Measurements from ENCODE around the gene CIRBP. TPM values are rescaled to one million over a fixed set of nuclear protein-coding genes. Genes with fewer than 3 reads are reported as not detected.

Gene CIRBP
- total RNA-seq, 1 experiment from 2014 or later: 331 TPM

DNA sequence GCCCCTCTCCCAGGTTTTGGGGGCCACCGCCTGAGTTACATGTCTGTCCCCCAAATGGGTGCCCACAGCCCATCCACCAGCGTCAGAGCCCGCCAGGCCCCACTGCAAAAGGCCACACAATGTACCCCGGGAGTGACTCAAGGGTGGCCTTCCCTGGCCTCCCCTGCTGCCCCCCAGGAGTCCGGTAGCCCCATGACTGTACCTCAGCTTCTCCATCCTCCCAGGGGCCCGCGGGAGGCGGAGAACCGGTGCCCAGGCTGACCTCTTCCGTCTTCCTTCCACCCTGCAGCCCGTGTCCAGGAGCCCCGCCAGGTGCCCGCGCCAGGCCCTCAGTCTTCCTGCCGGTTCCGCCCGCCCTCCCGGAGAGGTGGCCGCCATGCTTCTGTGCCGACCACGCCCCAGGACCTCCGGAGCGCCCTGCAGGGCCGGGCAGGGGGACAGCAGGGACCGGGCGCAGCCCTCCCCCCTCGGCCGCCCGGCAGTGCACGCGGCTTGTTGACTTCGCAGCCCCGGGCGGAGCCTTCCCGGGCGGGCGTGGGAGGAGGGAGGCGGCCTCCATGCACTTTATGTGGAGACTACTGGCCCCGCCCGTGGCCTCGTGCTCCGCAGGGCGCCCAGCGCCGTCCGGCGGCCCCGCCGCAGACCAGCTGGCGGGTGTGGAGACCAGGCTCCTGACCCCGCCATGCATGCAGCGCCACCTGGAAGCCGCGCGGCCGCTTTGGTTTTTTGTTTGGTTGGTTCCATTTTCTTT lies 41.7 kb upstream of the CIRBP start:
- POLR2A ChIA-PET: interaction anchor here (0.5 to 0.6 kb wide), 2 partner anchors 19 to 72 kb away, joined by 3 to 5 read pairs; no protein-coding TSS in a partner anchor
- no peaks in the 10 kb centered on the region for H3K9me3 Mint-ChIP-seq (ENCODE audit: unreplicated experiment)
- H3K27me3 Mint-ChIP-seq (ENCODE audit: insufficient read depth, unreplicated experiment): no peaks in the 10 kb centered on the region
- H3K36me3 Mint-ChIP-seq (ENCODE audit: insufficient read depth, unreplicated experiment): peaks cover 24% of the 10 kb centered on the region
- intact Hi-C loops (cut with micrococcal nuclease; ENCODE audit: unreplicated experiment): no loop called here
- no peak overlapping the region for H3K27ac Mint-ChIP-seq (ENCODE audit: unreplicated experiment)
- TF ChIP-seq, protein P1, sequence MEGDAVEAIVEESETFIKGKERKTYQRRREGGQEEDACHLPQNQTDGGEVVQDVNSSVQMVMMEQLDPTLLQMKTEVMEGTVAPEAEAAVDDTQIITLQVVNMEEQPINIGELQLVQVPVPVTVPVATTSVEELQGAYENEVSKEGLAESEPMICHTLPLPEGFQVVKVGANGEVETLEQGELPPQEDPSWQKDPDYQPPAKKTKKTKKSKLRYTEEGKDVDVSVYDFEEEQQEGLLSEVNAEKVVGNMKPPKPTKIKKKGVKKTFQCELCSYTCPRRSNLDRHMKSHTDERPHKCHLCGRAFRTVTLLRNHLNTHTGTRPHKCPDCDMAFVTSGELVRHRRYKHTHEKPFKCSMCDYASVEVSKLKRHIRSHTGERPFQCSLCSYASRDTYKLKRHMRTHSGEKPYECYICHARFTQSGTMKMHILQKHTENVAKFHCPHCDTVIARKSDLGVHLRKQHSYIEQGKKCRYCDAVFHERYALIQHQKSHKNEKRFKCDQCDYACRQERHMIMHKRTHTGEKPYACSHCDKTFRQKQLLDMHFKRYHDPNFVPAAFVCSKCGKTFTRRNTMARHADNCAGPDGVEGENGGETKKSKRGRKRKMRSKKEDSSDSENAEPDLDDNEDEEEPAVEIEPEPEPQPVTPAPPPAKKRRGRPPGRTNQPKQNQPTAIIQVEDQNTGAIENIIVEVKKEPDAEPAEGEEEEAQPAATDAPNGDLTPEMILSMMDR (IDR thresholded peaks at IDR 0.05; ENCODE audit: insufficient read depth in 1 of 2, low read depth in 1 of 2, low read length in 1 of 2, severe bottlenecking in 1 of 2, unreplicated experiment in 1 of 2): no peak
- DNase-seq: no peak
- Histone ChIP-seq H3K4me3 (ENCODE audit: low read depth, low read length) (no peak overlapping the region), H3K9me3 (no peaks in the 10 kb centered on the region), H3K4me1 (no peaks in the 10 kb centered on the region), H3K36me3 (ENCODE audit: control insufficient read depth, insufficient read depth, low read length) (peaks cover 2% of the 10 kb centered on the region), H3K27me3 (replicated peaks; ENCODE audit: control insufficient read depth, insufficient read depth, low read length) (no peaks in the 10 kb centered on the region)
- H3K4me3 Mint-ChIP-seq (ENCODE audit: unreplicated experiment): no peak overlapping the region
- H3K4me1 Mint-ChIP-seq (ENCODE audit: low read depth, unreplicated experiment): no peaks in the 10 kb centered on the region
- CTCF ChIA-PET: interaction anchor here (0.6 kb wide), 1 partner anchor 126 kb away, joined by 5 read pairs; no protein-coding TSS in a partner anchor
- BruUV-seq (replicated peaks): no TSS peak

- H3K4me1 Mint-ChIP-seq (ENCODE audit: low read depth, unreplicated experiment): no peaks in the 10 kb centered on the region
- H3K4me3 Mint-ChIP-seq (ENCODE audit: unreplicated experiment): no peak overlapping the region
- no peaks in the 10 kb centered on the region; the same call in 1 of the 2 replicates for H3K36me3 ChIP-seq (ENCODE audit: control insufficient read depth, insufficient read depth, low read length)
- CTCF ChIA-PET: interaction anchor here (0.6 kb wide), 1 partner anchor 127 kb away, joined by 5 read pairs; no protein-coding TSS in a partner anchor
- H3K27me3 Mint-ChIP-seq (ENCODE audit: insufficient read depth, unreplicated experiment): no peaks in the 10 kb centered on the region
- no peaks in the 10 kb centered on the region for H3K27me3 ChIP-seq (replicated peaks; ENCODE audit: control insufficient read depth, insufficient read depth, low read length)
- H3K4me1 ChIP-seq: no peaks in the 10 kb centered on the region
- no peak overlapping the region for H3K4me3 ChIP-seq (ENCODE audit: low read depth, low read length)
- H3K36me3 Mint-ChIP-seq (ENCODE audit: insufficient read depth, unreplicated experiment): peaks cover 24% of the 10 kb centered on the region
- TF ChIP-seq, protein P1 (IDR thresholded peaks at IDR 0.05; ENCODE audit: insufficient read depth in 1 of 2, low read depth in 1 of 2, low read length in 1 of 2, severe bottlenecking in 1 of 2, unreplicated experiment in 1 of 2): no peak
- H3K27ac Mint-ChIP-seq (ENCODE audit: unreplicated experiment): no peak overlapping the region
- POLR2A ChIA-PET: interaction anchor here (0.5 kb wide), 1 partner anchor 71 kb away, joined by 5 read pairs; no protein-coding TSS in a partner anchor
- no peaks in the 10 kb centered on the region for H3K9me3 Mint-ChIP-seq (ENCODE audit: unreplicated experiment)
- intact Hi-C loops (cut with micrococcal nuclease; ENCODE audit: unreplicated experiment): no loop called here
- no peak for DNase-seq
- BruUV-seq (replicated peaks): no TSS peak
- no peaks in the 10 kb centered on the region for H3K9me3 ChIP-seq
Measured at GRCh38 chr19:1228161-1228957, 40.8 kb upstream of the CIRBP start.

DNA sequence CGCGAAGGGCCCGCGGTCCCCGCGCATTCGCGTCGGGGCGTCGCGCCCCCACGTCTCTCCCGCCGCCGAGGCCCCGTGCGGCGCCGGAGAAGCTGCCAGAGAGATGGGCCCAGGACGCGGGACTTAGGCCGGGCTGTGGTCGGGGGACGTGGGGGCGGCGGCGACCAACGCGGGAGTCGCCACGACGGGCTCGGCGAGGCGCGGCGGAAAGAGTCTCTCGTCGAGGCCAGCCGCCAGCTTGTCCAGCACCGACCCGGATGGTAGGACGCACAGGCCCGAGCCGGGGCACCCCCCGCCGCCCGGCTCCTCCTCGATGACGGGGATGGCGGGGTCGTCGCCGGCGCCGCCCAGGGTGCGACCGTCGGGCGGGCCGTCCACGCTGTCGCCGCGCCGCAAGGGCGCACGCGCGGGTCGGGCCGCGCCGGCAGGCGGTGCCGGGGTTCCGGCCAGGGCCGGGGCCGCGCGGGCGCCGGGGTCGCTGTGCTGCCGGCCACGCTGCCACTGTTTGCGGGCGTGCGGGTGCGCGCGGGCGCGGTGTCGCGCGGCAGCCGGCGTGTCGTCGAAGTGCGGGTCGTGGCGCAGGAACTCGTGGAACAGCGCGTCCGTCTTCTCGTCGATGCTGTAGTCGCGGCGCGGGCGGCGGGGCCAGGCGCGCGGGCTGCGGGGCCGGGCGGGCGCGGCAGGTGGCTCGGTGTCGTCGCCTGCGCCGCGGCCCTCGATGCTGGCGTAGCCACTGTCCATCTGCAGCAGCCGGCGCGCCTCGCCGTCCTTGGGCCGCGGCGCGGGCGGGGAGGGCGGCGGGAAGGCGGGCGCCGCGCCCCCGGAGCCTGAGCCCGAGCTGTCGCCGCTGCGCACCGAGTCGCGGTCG lies 39.8 kb upstream of the CIRBP start:
- H3K4me1 Mint-ChIP-seq (ENCODE audit: low read depth, unreplicated experiment): no peaks in the 10 kb centered on the region
- H3K27ac Mint-ChIP-seq (ENCODE audit: unreplicated experiment): no peak overlapping the region
- Histone ChIP-seq H3K4me3 (ENCODE audit: low read depth, low read length) (no peak overlapping the region), H3K4me1 (no peaks in the 10 kb centered on the region), H3K27me3 (replicated peaks; ENCODE audit: control insufficient read depth, insufficient read depth, low read length) (no peaks in the 10 kb centered on the region), H3K9me3 (no peaks in the 10 kb centered on the region), H3K36me3 (ENCODE audit: control insufficient read depth, insufficient read depth, low read length) (no peaks in the 10 kb centered on the region)
- no peaks in the 10 kb centered on the region for H3K9me3 Mint-ChIP-seq (ENCODE audit: unreplicated experiment)
- peaks cover 24% of the 10 kb centered on the region for H3K36me3 Mint-ChIP-seq (ENCODE audit: insufficient read depth, unreplicated experiment)
- TF ChIP-seq, protein P1 (IDR thresholded peaks at IDR 0.05; ENCODE audit: insufficient read depth in 1 of 2, low read depth in 1 of 2, low read length in 1 of 2, severe bottlenecking in 1 of 2, unreplicated experiment in 1 of 2): no peak
- CTCF ChIA-PET: no interaction called here
- no peak overlapping the region for H3K4me3 Mint-ChIP-seq (ENCODE audit: unreplicated experiment)
- POLR2A ChIA-PET: no interaction called here
- no TSS peak for BruUV-seq (replicated peaks)
- H3K27me3 Mint-ChIP-seq (ENCODE audit: insufficient read depth, unreplicated experiment): no peaks in the 10 kb centered on the region
- intact Hi-C loops (cut with micrococcal nuclease; ENCODE audit: unreplicated experiment): no loop called here
- DNase-seq: no peak
